ENCODE measurements around the gene ITSN1.

- no peak for TF ChIP-seq CTCF (IDR thresholded peaks at IDR 0.05)
- TF ChIP-seq POLR2AphosphoS5 (IDR thresholded peaks at IDR 0.05): no peak
These were observed 240.8 kb downstream of the ITSN1 start for GRCh38 chr21:33883118-33883517.
